Activated CD4-positive, alpha-beta T cell treated with anti-CD3 and anti-CD28 coated beads for 48 hours (primary cell): Measurements from ENCODE around the gene DMRTB1.

Experiments used
- DNase-seq: peaks from one replicate; pipeline ENCODE4 v3.0.0-alpha.2; 2020

The DMRTB1 gene

GRCh38 chr1:53495633-53496345 is 36.6 kb downstream of the DMRTB1 start:
- DNase-seq: no peak

GRCh38 chr1:53498555-53499131 is 39.4 kb downstream of the DMRTB1 start:
- no peak for DNase-seq

GRCh38 chr1:53499257-53500203 is 40.3 kb downstream of the DMRTB1 start:
- DNase-seq: no peak

- DNase-seq: no peak
These were observed 41.2 kb downstream of the DMRTB1 start for GRCh38 chr1:53500204-53501064.

GRCh38 chr1:53501065-53502005 is 42.1 kb downstream of the DMRTB1 start:
- no peak for DNase-seq

- DNase-seq: no peak
These were observed 43.6 kb downstream of the DMRTB1 start for GRCh38 chr1:53502641-53503432.

- no peak for DNase-seq
These were observed 44.4 kb downstream of the DMRTB1 start for GRCh38 chr1:53503433-53504217.

GRCh38 chr1:53504901-53505300 is 45.7 kb downstream of the DMRTB1 start:
- DNase-seq: no peak

- DNase-seq: no peak
These were observed 46.2 kb downstream of the DMRTB1 start for GRCh38 chr1:53505401-53505800.

GRCh38 chr1:53505891-53506290 is 46.7 kb downstream of the DMRTB1 start:
- DNase-seq: no peak

GRCh38 chr1:53506355-53507050 is 47.3 kb downstream of the DMRTB1 start:
- DNase-seq: no peak

- no peak for DNase-seq
These were observed 48.1 kb downstream of the DMRTB1 start for GRCh38 chr1:53507116-53507820.

- no peak for DNase-seq
These were observed 49.1 kb downstream of the DMRTB1 start for GRCh38 chr1:53508056-53508990.

- no peak for DNase-seq
These were observed 49.9 kb downstream of the DMRTB1 start for GRCh38 chr1:53508991-53509666.

GRCh38 chr1:53509775-53510174 is 50.6 kb downstream of the DMRTB1 start:
- DNase-seq: no peak

- no peak for DNase-seq
These were observed 51.0 kb downstream of the DMRTB1 start for GRCh38 chr1:53510215-53510614.
